HepG2 (cell line): ENCODE results near the gene NCOA7. TPM values are rescaled to one million over a fixed set of nuclear protein-coding genes. Genes with fewer than 3 reads are reported as not detected.

Experiments used
- AFF4 ChIP-seq: sonication (generic); formaldehyde crosslinking; IDR thresholded peaks from 2 replicates; pipeline ENCODE4 v1.4.0; 2020; ENCODE audit warnings: missing genetic modification reagents
- EED ChIP-seq: sonication (generic); formaldehyde crosslinking; IDR thresholded peaks from 2 replicates; pipeline ENCODE4 v1.5.0; 2020; ENCODE audit warnings: mild to moderate bottlenecking, missing genetic modification reagents
- FIP1L1 ChIP-seq: fragments of 200-400 bp; formaldehyde crosslinking; IDR thresholded peaks from 2 replicates; pipeline ENCODE4 v1.6.1; 2018; ENCODE audit warnings: low read depth, mild to moderate bottlenecking, low read length, moderate library complexity, borderline replicate concordance; ENCODE audit not compliant: insufficient read depth
- GATAD1 ChIP-seq: IDR thresholded peaks from 2 replicates; pipeline ENCODE4 v1.6.1; 2016; ENCODE audit warnings: missing genetic modification reagents, missing compliant biosample characterization
- MLX ChIP-seq: IDR thresholded peaks from 2 replicates; pipeline ENCODE4 v1.6.1; 2016
- POLR2AphosphoS5 ChIP-seq: IDR thresholded peaks from 2 replicates; pipeline ENCODE4 v1.6.1; 2012; ENCODE audit warnings: low read depth, low read length
- REPIN1 ChIP-seq: sonication (generic); formaldehyde crosslinking; IDR thresholded peaks from 2 replicates; pipeline ENCODE4 v1.8.0; 2022; ENCODE audit warnings: missing genetic modification reagents, low read depth, mild to moderate bottlenecking, borderline replicate concordance
- RFXANK ChIP-seq: IDR thresholded peaks from 2 replicates; pipeline ENCODE4 v1.6.1; 2016
- SIN3B ChIP-seq: fragments of 150-350 bp; IDR thresholded peaks from 2 replicates; pipeline ENCODE4 v1.6.1; 2014; ENCODE audit warnings: low read length
- SIX4 ChIP-seq: sonication (generic); formaldehyde crosslinking; IDR thresholded peaks from 2 replicates; pipeline ENCODE4 v1.4.0; 2020; ENCODE audit warnings: missing genetic modification reagents
- SOX13 ChIP-seq, 3 experiments: fragments of 450-650 bp in 1 of 3; sonication (generic) in 1 of 3; formaldehyde crosslinking in 1 of 3; IDR thresholded peaks in 2 of 3; conservative IDR thresholded peaks in 1 of 3; 2 replicates each; pipeline versions ENCODE4 v1.5.0 to v1.6.1; 2016 to 2020; ENCODE audit warnings: antibody characterized with exemption in 1 of 3, mild to moderate bottlenecking in 1 of 3, missing compliant biosample characterization in 1 of 3, missing genetic modification reagents in 1 of 3, moderate library complexity in 1 of 3
- ZFYVE20 ChIP-seq: sonication (generic); formaldehyde crosslinking; IDR thresholded peaks from 2 replicates; pipeline ENCODE4 v1.8.0; 2023; ENCODE audit warnings: low read depth, mild to moderate bottlenecking, moderate library complexity, missing genetic modification reagents, borderline replicate concordance
- ZNF138 ChIP-seq: sonication (generic); formaldehyde crosslinking; IDR thresholded peaks from 2 replicates; pipeline ENCODE4 v1.5.0; 2020; ENCODE audit warnings: mild to moderate bottlenecking, low read depth, missing genetic modification reagents
- ZNF563 ChIP-seq: sonication (generic); formaldehyde crosslinking; IDR thresholded peaks from 2 replicates; pipeline ENCODE4 v1.8.0; 2022; ENCODE audit warnings: mild to moderate bottlenecking, moderate library complexity, missing genetic modification reagents
- ZNF672 ChIP-seq: sonication (generic); formaldehyde crosslinking; IDR thresholded peaks from 2 replicates; pipeline ENCODE4 v1.8.1; 2022; ENCODE audit warnings: missing genetic modification reagents
- ZNF737 ChIP-seq: sonication (generic); formaldehyde crosslinking; IDR thresholded peaks from 2 replicates; pipeline ENCODE4 v1.5.0; 2020; ENCODE audit warnings: missing genetic modification reagents, mild to moderate bottlenecking, borderline replicate concordance
- ZNF740 ChIP-seq: sonication (generic); formaldehyde crosslinking; IDR thresholded peaks from 2 replicates; pipeline ENCODE4 v1.4.0; 2020; ENCODE audit warnings: missing genetic modification reagents
- ZNF782 ChIP-seq: sonication (generic); formaldehyde crosslinking; IDR thresholded peaks from 2 replicates; pipeline ENCODE4 v1.4.0; 2020; ENCODE audit warnings: missing genetic modification reagents, mild to moderate bottlenecking, borderline replicate concordance
- ZNF792 ChIP-seq: IDR thresholded peaks from 2 replicates; pipeline ENCODE4 v1.6.1; 2016
- ZSCAN21 ChIP-seq: sonication (generic); formaldehyde crosslinking; IDR thresholded peaks from 2 replicates; pipeline ENCODE4 v1.8.0; 2022; ENCODE audit warnings: mild to moderate bottlenecking, missing genetic modification reagents, moderate library complexity, borderline replicate concordance
- polyA plus RNA-seq, 8 experiments: library from polyadenylated mRNA; depleted of rRNA in 3 of 8; stranded (reverse) in 7 of 8; unstranded in 1 of 8; fragments of >200 nt; fragmentation: Illumina TruSeq in 4 of 8; extraction: Trizol in 4 of 8; gene quantifications; 2 replicates each; pipeline versions ENCODE4 v1.2.1 to v1.2.3, GENCODE V29; 2011 to 2016; ENCODE audit warnings: low read depth in 4 of 8, missing spikeins in 1 of 8, mixed read lengths in 1 of 8; ENCODE audit not compliant: insufficient read depth in 1 of 8
- total RNA-seq, 5 experiments: library from RNA; depleted of rRNA; stranded (reverse); fragments of >200 nt; fragmentation: Illumina TruSeq; extraction: Trizol; gene quantifications; 2 replicates each; pipeline ENCODE4 v1.2.3, GENCODE V29; 2016; ENCODE audit warnings: low read depth in 1 of 5
- TF ChIP-seq, protein P1 (sequence below): sonication (generic); formaldehyde crosslinking; IDR thresholded peaks from 2 replicates; pipeline ENCODE4 v1.8.0; 2022; ENCODE audit warnings: missing genetic modification reagents, mild to moderate bottlenecking, inconsistent platforms, borderline replicate concordance
- TF ChIP-seq, protein P2 (sequence below): sonication (generic); formaldehyde crosslinking; IDR thresholded peaks from 2 replicates; pipeline ENCODE4 v1.5.0; 2020; ENCODE audit warnings: mild to moderate bottlenecking, missing genetic modification reagents, moderate library complexity

Gene NCOA7
- total and polyA plus RNA-seq, 2 of the 13 experiments (the other 11 are each of a cell fraction or from before 2014, with no cell fraction given), result 13.6 to 20.8 TPM

DNA sequence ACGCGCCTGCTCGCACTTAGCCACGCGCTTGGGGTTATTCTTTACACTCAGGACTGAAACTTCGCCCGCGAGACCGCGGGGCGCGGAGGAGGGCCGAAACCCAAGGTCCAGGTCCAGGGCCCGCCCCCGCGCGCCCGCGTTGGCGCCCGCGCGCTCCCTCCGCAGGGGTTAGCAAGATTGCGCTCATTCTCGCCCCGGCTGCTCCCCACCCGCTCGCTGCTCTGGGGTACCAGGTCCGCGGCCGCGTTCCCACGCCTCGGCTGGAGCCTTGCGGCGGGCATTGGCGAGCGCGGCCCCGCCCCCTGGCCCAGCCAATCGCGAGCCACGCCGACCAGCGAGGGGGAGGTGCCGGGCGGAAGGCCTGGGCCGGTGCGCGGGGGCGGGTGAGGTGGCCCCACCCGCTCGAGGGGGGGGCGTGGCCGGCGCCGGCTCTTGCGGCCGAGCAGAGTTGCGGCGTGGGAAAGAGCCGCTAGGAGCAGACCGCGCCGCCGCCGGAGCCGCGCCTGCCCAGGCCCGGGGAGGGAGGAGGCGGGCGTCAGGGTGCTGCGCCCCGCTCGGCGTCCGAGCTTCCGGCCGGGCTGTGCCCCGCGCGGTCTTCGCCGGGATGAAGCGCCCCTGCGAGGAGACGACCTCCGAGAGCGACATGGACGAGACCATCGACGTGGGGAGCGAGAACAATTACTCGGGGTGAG, 41.4 kb upstream of the NCOA7 start, which contains the start of gene HEY2 (continued):
- TF ChIP-seq ZFYVE20 (0 out of 2 replicates have a peak, but pooled peaks have one; percentile 59), ZNF740 (CRISPR knock-in tag) (peak; percentile 93), FIP1L1 (no peak), SOX13 (IDR thresholded peaks at IDR 0.05) (no peak), SOX13 (CRISPR knock-in tag; conservative IDR thresholded peaks at IDR 0.05 in 1 of 2, IDR thresholded peaks at IDR 0.05 in 1 of 2) (no peak; a peak in 1 of 4 replicates), POLR2AphosphoS5 (no peak), SIX4 (CRISPR knock-in tag) (no peak), ZNF672 (CRISPR knock-in tag) (no peak), ZNF563 (CRISPR knock-in tag) (peak; percentile 83), ZSCAN21 (CRISPR knock-in tag) (peak; percentile 62), SIN3B (no peak), REPIN1 (no peak; the same call in 1 of the 2 replicates), EED (no peak; the same call in 1 of the 2 replicates), ZNF737 (CRISPR knock-in tag) (no peak), AFF4 (CRISPR knock-in tag) (no peak), ZNF138 (CRISPR knock-in tag) (no peak; the same call in none of the 2 replicates), ZNF792 (CRISPR knock-in tag) (no peak), GATAD1 (CRISPR knock-in tag) (no peak; the same call in 1 of the 2 replicates), RFXANK (CRISPR knock-in tag) (no peak), ZNF782 (CRISPR knock-in tag) (peak; percentile 53; the same call in 1 of the 2 replicates), MLX (CRISPR knock-in tag) (peak; percentile 13; the same call in 1 of the 2 replicates)
- TF ChIP-seq, protein P1, sequence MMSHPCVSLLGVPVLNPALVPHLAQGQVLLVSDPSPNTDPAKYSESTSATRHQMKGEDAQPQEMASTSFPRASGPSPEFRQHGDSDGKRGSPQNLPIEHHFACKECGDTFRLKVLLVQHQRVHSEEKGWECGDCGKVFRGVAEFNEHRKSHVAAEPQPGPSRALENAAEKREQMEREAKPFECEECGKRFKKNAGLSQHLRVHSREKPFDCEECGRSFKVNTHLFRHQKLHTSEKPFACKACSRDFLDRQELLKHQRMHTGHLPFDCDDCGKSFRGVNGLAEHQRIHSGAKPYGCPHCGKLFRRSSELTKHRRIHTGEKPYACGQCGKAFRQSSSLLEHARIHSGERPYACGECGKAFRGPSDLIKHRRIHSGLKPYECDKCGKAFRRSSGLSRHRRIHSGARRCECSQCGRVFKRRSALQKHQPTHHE (CRISPR knock-in tag), result no peak
- TF ChIP-seq, protein P2, sequence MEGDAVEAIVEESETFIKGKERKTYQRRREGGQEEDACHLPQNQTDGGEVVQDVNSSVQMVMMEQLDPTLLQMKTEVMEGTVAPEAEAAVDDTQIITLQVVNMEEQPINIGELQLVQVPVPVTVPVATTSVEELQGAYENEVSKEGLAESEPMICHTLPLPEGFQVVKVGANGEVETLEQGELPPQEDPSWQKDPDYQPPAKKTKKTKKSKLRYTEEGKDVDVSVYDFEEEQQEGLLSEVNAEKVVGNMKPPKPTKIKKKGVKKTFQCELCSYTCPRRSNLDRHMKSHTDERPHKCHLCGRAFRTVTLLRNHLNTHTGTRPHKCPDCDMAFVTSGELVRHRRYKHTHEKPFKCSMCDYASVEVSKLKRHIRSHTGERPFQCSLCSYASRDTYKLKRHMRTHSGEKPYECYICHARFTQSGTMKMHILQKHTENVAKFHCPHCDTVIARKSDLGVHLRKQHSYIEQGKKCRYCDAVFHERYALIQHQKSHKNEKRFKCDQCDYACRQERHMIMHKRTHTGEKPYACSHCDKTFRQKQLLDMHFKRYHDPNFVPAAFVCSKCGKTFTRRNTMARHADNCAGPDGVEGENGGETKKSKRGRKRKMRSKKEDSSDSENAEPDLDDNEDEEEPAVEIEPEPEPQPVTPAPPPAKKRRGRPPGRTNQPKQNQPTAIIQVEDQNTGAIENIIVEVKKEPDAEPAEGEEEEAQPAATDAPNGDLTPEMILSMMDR (CRISPR knock-in tag), result peak; percentile 15; the same call in 1 of the 2 replicates
